GM12892 (cell line): ENCODE data around the gene EPHB2.
A peak's percentile ranks its signal among the peaks of the same experiment; 100 is the strongest.
"Not testable (repeated sequence)": the region's sequence is repeated elsewhere in the genome, so short reads cannot be mapped to it uniquely, and the experiment has no call there.

ENCODE experiments used
- DNase-seq: peaks from one replicate; pipeline ENCODE4 v3.0.0; 2011; ENCODE audit not compliant: insufficient read length
- FAIRE-seq: peaks from 2 replicates; lab custom pipeline; 2011; peaks lifted over from hg19 to GRCh38; lab: Jason Lieb, UNC
- POLR2A ChIP-seq: IDR thresholded peaks from 2 replicates; pipeline ENCODE4 v1.6.1; 2011; ENCODE audit warnings: low read depth, low read length, control low read depth
- POLR2AphosphoS5 ChIP-seq: IDR thresholded peaks from 2 replicates; pipeline ENCODE4 v1.6.1; 2011; ENCODE audit warnings: low read depth, low read length, control low read depth
- TAF1 ChIP-seq: IDR thresholded peaks from 2 replicates; pipeline ENCODE4 v1.6.1; 2011; ENCODE audit warnings: low read depth, mild to moderate bottlenecking, control low read depth, low read length, borderline replicate concordance

Gene EPHB2

DNA sequence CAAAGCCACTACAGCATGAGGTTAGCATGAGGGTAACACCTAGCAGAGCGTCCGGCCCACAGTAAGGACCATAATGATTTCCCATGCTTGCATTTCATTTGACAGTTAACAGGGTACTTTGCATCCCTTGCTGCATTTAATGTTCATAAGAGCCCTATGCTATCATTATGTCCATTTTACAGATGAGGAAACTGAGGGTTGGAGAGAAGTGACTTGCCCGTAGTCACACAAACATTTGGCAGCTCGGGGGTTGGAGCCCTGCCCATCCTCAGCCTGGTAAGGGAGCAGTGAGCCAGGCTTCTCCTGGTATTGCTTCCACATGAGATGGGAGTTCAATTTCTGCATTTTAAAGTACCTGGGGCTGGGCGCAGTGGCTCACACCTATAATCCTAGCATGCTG is 16.5 kb upstream of the EPHB2 start:
- DNase-seq, result no peak
- TF ChIP-seq POLR2AphosphoS5 (no peak), TAF1 (no peak), POLR2A (no peak)
- FAIRE-seq, result no peak

DNA sequence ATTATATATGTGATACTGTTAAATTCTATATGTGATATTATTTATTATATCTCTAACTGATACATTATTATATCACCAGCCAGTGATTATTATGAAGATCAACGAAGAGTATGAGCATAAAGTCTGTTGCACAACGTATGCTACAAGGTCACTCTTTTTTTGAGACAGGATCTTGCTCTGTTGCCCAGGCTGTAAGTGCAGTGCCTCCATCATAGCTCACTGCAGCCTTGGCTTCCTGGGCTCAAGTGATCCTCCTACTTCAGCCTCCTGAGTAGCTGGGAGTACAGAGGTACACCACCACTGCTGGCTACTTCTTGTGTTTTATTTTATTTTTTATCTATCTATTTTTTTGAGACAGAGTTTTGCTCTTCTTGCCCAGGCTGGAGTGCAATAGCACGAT is 14.0 kb upstream of the EPHB2 start:
- FAIRE-seq (no peak), DNase-seq (no peak)
- TF ChIP-seq POLR2A (no peak), POLR2AphosphoS5 (no peak), TAF1 (no peak)

DNA sequence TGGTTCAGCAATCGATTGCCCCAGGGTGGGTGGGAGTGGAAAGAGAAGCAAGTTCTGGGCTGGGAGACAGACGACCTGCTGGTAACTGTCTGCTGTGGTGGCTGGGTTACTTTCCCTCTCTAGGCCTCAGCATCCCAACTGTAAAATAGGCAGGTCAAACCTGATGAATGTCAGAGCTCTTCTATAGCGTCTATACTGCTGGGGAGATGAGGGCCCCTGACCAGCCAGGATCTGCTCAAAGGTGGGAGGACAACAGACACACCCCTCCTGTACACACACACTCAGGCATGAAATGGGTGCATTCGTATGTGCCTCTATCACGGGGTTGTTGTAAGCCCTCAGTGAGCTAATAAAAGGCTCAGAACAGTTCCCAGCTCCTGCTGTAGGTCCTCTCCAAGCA is 12.7 kb upstream of the EPHB2 start:
- TF ChIP-seq TAF1, result no peak
- no peak for TF ChIP-seq POLR2A
- TF ChIP-seq POLR2AphosphoS5, result no peak
- DNase-seq, result no peak
- no peak for FAIRE-seq

DNA sequence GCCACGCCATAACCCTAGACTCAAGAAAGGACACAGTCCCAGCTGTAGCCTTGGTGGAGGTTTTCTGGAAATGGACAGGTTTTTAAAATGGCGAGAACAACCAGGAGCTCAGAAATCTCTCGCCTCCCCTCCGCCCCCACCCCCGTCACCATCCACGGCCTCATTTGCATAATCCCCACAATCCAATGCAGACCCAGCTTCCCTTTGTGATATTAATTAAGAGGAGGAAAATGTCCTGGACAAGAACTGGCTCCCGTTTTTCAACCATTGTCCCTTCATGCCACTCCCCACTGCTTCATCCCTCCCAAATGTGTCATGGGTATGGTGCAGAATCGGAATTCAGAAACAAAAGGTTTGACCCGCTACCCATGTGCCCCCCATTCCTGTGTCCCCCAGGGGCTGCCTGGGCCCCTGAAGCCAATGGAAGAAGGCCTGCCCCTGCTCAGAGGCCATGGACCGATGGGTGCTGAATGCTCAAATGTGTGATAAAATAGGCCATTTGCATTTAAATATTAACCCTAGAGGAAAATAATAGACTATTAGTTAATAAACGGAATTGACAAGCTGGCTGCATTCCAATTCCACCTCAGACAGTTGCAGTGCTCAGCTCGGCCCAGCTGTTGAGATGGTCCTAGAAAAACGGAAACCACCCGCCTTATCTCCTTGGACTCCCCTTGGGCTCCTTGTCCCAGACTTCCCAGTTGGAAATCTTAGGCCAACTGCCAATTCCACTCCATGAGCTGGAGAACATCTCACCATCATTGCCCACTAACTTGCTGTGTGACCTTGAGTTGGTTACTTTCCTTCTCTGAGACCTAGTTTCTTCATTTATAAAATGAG is 10.7 kb upstream of the EPHB2 start:
- no peak for TF ChIP-seq POLR2A
- TF ChIP-seq TAF1, result no peak
- no peak for TF ChIP-seq POLR2AphosphoS5
- DNase-seq (no peak), FAIRE-seq (no peak)

DNA sequence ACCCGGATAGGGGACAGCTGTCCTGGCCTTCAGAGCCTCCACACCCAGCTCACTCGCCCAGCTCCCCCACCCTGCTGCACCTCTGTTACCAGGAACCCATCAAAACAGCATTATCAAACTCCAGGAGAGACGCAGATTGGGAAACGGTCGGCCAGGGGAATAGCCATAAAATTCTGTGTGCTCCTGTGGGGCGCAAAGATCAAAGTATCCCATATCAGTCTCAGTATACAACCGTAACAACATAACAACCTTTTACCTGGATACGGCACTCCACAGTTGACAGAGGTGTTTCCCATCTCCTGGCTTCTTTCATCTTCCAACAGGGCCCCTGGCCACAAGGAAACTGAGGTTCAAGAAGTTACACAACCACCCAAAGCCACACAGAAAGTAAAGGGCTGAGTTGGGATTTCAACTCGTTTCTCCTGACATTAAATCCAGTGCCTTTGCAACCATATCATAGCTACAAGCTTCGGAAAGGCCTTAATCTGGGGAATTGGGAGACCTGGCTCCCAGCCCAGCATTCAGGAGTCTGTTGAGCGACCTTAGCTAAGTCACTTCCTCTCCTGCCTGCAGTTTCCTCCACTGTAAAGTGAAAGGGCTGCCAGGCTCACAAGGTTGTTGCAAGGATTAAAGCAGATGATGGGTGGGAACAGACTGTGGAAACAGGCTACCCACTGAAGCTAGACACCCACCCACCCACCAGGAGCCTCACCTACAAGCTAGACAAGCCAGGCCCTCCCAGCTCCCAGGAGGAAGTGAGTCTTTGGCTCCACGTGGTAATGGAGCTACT is 8.1 kb upstream of the EPHB2 start:
- TF ChIP-seq POLR2A, result no peak
- TF ChIP-seq POLR2AphosphoS5, result no peak
- TF ChIP-seq TAF1, result no peak
- DNase-seq (no peak), FAIRE-seq (no peak)

DNA sequence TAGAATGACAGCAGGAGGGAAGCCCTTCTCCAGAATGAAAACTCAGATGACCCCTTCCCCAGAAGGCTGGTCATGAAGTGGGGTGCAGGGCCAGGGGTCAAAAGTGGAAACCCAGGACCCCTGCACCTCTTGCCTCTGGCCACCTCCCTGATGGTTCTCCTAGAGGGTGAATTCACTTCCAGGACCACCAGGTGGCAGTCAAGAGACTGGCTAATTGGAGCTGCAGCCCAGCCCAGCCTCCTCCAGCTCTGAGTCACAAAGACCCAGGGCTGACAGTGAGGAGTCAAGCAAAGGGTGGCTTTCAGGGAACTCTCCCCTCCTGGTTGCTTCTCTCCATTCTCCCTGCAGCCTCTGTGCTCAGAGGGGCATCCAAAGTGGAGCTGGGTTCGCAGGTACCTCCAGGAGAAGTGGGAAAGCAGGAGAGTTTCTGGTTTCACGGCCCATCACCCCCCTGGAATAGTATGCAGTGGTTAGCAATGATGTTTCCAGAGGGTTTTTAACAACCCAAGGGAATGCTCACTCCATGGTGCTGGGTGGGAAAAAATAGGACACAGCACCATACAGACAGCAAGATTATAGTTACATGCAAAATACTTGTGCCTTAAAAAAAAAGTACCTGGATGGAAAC is 6.1 kb upstream of the EPHB2 start:
- DNase-seq, result peak; percentile 63
- TF ChIP-seq POLR2A, result no peak
- peak; percentile 91 for FAIRE-seq

DNA sequence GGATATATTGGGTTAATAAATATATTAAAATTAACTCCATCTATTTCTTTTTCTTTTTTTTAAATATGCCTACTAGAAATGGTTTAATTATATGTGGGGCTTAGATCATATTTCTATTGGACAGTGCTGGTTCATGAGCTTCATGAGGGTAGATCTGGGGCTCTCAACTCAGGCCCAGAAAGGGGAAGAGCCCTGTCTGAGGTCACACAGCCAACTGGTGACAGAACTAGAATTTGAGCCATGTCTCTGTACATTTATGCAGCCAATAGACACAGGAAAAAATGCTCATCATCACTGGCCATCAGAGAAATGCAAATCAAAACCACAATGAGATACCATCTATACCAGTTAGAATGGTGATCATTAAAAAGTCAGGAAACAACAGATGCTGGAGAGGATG is 5.1 kb upstream of the EPHB2 start:
- TF ChIP-seq POLR2A, result no peak
- TF ChIP-seq POLR2AphosphoS5, result no peak
- no peak for TF ChIP-seq TAF1
- FAIRE-seq (no peak), DNase-seq (no peak)

DNA sequence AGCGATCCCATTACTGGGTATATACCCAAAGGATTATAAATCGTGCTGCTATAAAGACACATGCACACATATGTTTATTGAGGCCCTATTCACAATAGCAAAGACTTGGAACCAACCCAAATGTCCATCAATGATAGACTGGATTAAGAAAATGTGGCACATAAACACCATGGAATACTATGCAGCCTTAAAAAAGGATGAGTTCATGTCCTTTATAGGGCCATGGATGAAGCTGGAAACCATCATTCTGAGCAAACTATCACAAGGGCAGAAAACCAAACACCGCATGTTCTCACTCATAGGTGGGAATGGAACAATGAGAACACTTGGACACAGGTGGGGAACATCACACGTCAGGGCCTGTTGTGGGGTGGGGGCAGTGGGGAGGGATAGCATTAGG is 4.5 kb upstream of the EPHB2 start:
- not testable (repeated sequence) for DNase-seq, FAIRE-seq

DNA sequence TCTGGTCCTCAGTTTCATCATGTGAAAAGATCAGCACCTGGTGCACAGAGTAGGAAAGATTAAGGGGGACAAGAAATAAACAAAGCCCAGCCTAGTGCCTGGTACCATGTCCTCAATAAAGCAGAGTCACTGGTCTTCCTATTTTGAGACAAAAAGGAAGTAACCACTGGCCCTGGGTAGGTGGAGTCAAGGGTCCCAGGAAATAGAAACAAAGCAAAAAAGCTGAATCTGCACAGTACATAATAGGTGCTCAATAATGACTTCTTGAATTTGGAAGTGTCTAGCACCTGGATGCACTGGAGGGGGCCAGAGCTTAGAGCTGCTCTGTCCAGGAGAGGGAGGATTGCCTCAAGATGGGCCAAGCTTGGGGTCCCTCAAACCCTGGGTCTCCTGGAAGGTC is 1.9 kb upstream of the EPHB2 start:
- DNase-seq (no peak), FAIRE-seq (no peak)
- TF ChIP-seq POLR2AphosphoS5 (no peak), TAF1 (no peak), POLR2A (no peak)

DNA sequence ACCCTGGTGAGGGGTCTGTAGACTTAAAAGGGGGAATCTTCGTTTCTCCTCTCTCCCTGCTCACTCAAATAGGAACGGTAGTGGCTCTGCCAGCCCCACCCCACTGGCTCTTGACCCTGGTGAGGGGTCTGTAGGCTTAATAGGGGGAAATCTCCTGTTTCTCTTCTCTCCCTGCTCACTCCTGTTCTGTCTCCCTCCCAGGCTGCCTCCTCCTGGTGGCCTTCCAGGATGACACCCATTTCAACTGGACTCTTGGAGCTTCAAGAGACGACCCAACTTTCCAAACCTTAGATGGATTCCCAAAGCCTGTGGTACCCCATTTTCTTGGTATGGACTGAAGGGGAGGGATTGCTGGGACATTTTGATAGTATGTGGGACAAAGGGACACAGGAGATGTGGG is 1.4 kb upstream of the EPHB2 start:
- no peak for FAIRE-seq
- TF ChIP-seq TAF1 (no peak), POLR2A (no peak), POLR2AphosphoS5 (no peak)
- DNase-seq, result no peak

DNA sequence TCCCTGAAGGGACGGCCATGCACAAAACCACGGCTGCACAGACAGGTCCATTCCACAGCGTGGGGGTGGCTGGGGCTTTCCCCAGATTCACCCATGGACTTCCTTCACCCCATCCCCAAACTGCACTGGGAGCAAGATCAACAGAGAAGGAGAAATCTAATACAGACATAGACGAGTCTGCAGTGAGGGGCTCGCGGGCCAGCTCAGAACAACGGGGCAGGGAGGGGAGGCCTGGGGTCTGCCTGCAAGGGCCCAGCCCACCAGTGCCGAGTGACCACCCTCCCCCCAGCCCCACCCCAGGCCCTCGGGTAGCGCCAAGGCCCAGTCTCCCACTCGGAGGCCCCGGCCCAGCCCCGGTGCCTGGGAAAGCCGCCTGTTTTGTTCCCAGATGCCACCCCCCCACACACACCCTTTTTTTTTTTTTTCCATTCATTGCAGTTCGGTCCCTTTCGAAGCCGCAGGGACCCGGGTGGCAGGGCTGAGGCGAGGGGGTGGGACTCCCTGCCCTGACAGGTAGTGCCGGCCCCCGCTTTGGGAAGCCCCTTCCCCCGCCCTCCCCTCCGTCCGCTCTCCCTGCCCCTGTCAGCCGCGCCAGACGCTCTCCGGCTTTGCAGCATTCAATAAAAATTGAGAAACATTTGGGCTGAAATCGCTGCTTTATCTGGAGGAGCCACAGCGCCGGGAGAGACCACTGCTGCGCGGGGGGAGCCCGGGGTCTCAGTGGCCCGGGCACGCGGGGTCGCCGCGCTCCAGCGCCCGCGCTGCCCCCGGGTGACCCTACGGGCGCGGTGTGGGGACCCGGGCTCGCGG is 543 bp upstream of the EPHB2 start:
- FAIRE-seq, result no peak
- TF ChIP-seq TAF1 (no peak), POLR2AphosphoS5 (no peak), POLR2A (no peak)

More for the DNA sequence above, 543 bp upstream of the EPHB2 start:
- peak; percentile 37 for DNase-seq
